ENCODE measurements around the gene ZNG1F. TPM values are rescaled to one million over a fixed set of nuclear protein-coding genes. Genes with fewer than 3 reads are reported as not detected.
"Not testable (repeated sequence)": the region's sequence is repeated elsewhere in the genome, so short reads cannot be mapped to it uniquely, and the experiment has no call there.

ZNG1F gene
- total and polyA plus RNA-seq, 9 of the 15 experiments (the other 6 are each of a cell fraction or from before 2014, with no cell fraction given), result 6.9 to 104 (median 32.2) TPM

DNA sequence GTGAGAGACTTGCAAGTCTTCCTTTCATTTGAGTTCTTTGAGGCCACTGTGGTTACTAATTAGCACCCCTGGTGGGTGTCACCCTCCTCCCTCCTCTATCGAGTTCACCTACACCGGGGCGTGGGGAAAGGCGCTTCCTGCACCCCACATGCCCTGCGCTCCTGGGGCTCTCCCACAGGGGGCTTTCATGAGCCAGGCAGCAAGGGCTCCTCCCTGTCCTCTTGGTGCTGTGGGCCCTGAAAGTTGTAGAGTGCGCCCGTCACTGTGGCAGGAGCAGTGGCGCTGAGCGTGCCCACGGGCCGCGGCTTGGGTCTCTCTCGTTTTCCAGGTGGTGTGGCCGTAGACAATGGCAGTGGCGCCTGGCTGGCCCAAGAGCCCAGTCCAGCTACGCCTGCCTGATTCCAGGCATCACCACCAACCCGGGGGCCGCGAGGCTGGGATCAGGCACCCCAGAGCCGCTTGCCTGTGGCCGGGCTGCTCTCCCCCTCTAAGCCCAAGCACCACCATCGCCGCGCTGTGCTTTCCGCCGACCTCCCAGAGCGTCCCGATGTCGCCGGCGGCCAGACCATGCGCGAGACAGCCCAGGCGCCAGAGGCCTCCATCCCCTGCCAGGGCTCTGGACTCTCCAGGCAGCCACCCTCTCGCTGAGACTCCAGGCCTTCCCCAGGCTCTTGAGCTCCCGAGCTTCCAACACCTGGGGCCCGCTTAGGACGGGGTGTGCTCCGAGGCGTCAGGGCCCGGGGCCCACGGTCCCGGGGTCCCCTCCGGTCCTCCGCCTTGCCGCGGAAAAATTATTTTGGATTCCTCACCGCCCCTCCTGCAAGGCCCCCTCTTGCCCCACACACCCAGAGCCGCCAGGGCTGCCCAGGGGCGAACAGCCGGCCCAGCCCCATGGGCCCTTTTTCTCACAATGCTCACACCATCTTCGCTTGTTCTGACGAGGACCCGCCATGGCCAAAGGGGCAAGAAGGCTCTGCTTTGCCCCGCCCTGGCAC, 46.0 kb upstream of the ZNG1F start:
- in situ Hi-C loops (cut with MboI); H3K4me1 ChIP-seq (replicated peaks in 1 of 2; ENCODE audit: control insufficient read depth in 2 of 2, insufficient read depth in 2 of 2, low read length in 2 of 2); H3K27me3 ChIP-seq (ENCODE audit: control insufficient read depth in 2 of 2, insufficient read depth in 2 of 2, low read length in 2 of 2); H4K20me1 ChIP-seq (replicated peaks; ENCODE audit: control insufficient read depth, insufficient read depth, low read length); FAIRE-seq; H3K27ac ChIP-seq (ENCODE audit: extremely low read depth, low read depth, low read length); H3K9ac ChIP-seq (ENCODE audit: insufficient read depth in 1 of 2, low read depth in 2 of 2, low read length in 2 of 2); H3K79me2 ChIP-seq (ENCODE audit: control insufficient read depth, insufficient read depth, low read length); CTCF ChIA-PET (ENCODE audit: low intra/inter-chr PET ratio); H3K4me2 ChIP-seq (ENCODE audit: insufficient read depth, low read length); intact Hi-C loops (cut with micrococcal nuclease); H3K4me3 ChIP-seq; H3K9me3 ChIP-seq (replicated peaks; ENCODE audit: control insufficient read depth, insufficient read depth, low read depth, low read length); H3K36me3 ChIP-seq (ENCODE audit: control insufficient read depth, insufficient read depth, low read length); DNase-seq (ENCODE audit: extremely low read depth in 1 of 4, low spot score in 3 of 4); H3K9me1 ChIP-seq (ENCODE audit: control insufficient read depth, insufficient read depth, low read length); POLR2A ChIA-PET; H2AFZ ChIP-seq (ENCODE audit: low read depth, low read length); BruUV-seq (replicated peaks): not testable (repeated sequence)
- peak; percentile 61; the same call in 2 of the 3 replicates for ATAC-seq
- WGBS (ENCODE audit: insufficient coverage, low coverage, missing lambda C conversion rate), result 3% methylated on average over 41 of the region's 55 CpGs

DNA sequence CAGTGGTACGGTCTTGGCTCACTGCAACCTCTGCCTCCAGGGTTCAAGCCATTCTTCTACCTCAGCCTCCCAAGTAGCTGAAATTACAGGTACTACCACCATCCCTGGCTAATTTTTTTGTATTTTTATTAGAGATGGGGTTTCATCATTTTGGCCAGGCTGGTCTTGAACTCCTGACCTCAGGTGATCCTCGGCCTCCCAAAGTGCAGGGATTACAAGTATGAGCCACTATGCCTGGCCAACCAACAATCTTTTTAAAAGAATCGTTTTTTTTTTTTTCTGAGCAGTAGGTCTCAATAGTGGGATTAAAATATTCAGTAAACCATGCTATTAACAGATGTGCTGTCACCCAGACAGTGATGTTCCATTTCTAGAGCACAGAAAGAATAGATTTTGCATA, 45.1 kb upstream of the ZNG1F start:
- H3K36me3 ChIP-seq (ENCODE audit: control insufficient read depth, insufficient read depth, low read length); H3K27ac ChIP-seq (ENCODE audit: extremely low read depth, low read depth, low read length); ATAC-seq; H3K9ac ChIP-seq (ENCODE audit: insufficient read depth in 1 of 2, low read depth in 2 of 2, low read length in 2 of 2); in situ Hi-C loops (cut with MboI); H3K79me2 ChIP-seq (ENCODE audit: control insufficient read depth, insufficient read depth, low read length); H3K4me3 ChIP-seq; H3K4me1 ChIP-seq (replicated peaks in 1 of 2; ENCODE audit: control insufficient read depth in 2 of 2, insufficient read depth in 2 of 2, low read length in 2 of 2); H3K9me1 ChIP-seq (ENCODE audit: control insufficient read depth, insufficient read depth, low read length); H3K4me2 ChIP-seq (ENCODE audit: insufficient read depth, low read length); H3K27me3 ChIP-seq (ENCODE audit: control insufficient read depth in 2 of 2, insufficient read depth in 2 of 2, low read length in 2 of 2); H4K20me1 ChIP-seq (replicated peaks; ENCODE audit: control insufficient read depth, insufficient read depth, low read length); DNase-seq (ENCODE audit: extremely low read depth in 1 of 4, low spot score in 3 of 4); H2AFZ ChIP-seq (ENCODE audit: low read depth, low read length); FAIRE-seq; CTCF ChIA-PET (ENCODE audit: low intra/inter-chr PET ratio); H3K9me3 ChIP-seq (replicated peaks; ENCODE audit: control insufficient read depth, insufficient read depth, low read depth, low read length); intact Hi-C loops (cut with micrococcal nuclease); POLR2A ChIA-PET: not testable (repeated sequence)
- WGBS (ENCODE audit: insufficient coverage, low coverage, missing lambda C conversion rate), result 0% methylated on average over 2 of the region's 3 CpGs
- BruUV-seq (replicated peaks), result TSS peak; percentile 86

DNA sequence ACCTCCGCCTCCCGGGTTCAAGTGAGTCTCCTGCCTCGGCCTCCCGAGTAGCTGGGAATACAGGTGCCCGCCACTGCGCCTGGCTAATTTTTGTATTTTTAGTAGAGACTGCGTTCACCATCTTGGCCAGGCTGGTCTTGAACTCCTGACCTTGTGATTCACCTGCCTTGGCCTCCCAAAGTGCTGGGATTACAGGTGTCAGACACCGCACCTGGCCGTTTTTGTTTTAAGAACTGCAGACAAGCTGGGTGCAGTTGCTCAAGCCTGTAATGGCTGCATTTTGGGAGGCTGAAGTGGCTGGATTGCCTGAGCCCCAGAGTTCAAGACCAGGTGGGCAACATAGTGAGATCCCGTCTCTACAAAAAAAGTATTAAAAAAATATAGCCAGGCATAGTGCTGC, 43.2 kb upstream of the ZNG1F start:
- DNase-seq (ENCODE audit: extremely low read depth in 1 of 4, low spot score in 3 of 4); H3K4me1 ChIP-seq (replicated peaks in 1 of 2; ENCODE audit: control insufficient read depth in 2 of 2, insufficient read depth in 2 of 2, low read length in 2 of 2); H3K9me1 ChIP-seq (ENCODE audit: control insufficient read depth, insufficient read depth, low read length); H3K27ac ChIP-seq (ENCODE audit: extremely low read depth, low read depth, low read length); H3K9ac ChIP-seq (ENCODE audit: insufficient read depth in 1 of 2, low read depth in 2 of 2, low read length in 2 of 2); FAIRE-seq; H4K20me1 ChIP-seq (replicated peaks; ENCODE audit: control insufficient read depth, insufficient read depth, low read length); H3K4me2 ChIP-seq (ENCODE audit: insufficient read depth, low read length); H2AFZ ChIP-seq (ENCODE audit: low read depth, low read length); in situ Hi-C loops (cut with MboI); H3K79me2 ChIP-seq (ENCODE audit: control insufficient read depth, insufficient read depth, low read length); POLR2A ChIA-PET; H3K27me3 ChIP-seq (ENCODE audit: control insufficient read depth in 2 of 2, insufficient read depth in 2 of 2, low read length in 2 of 2); intact Hi-C loops (cut with micrococcal nuclease); H3K9me3 ChIP-seq (replicated peaks; ENCODE audit: control insufficient read depth, insufficient read depth, low read depth, low read length); H3K4me3 ChIP-seq; BruUV-seq (replicated peaks); H3K36me3 ChIP-seq (ENCODE audit: control insufficient read depth, insufficient read depth, low read length); CTCF ChIA-PET (ENCODE audit: low intra/inter-chr PET ratio): not testable (repeated sequence)
- ATAC-seq, result peak; percentile 70
- WGBS (ENCODE audit: insufficient coverage, low coverage, missing lambda C conversion rate), result 5% methylated on average over 10 of the region's 10 CpGs

DNA sequence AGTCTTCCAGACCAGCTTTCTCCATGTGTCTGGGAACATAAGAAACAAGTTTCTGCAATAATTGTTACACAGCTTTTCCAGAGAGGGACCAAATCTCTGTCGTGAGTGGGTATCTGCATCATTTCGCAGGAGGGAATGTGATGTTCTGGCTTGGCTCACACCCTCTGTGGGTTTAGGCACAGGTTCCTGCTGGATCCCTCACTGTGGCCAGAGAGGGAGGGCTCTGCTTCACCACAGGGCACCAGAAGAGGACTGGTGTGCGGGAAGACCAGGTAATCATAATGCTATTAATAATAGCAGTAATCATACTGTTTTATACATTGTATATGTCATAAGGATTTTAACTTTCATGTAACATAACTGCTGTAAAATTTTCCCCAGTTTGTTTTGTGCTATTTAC, 41.3 kb upstream of the ZNG1F start:
- H3K27me3 ChIP-seq (ENCODE audit: control insufficient read depth in 2 of 2, insufficient read depth in 2 of 2, low read length in 2 of 2); H2AFZ ChIP-seq (ENCODE audit: low read depth, low read length); intact Hi-C loops (cut with micrococcal nuclease); H3K9ac ChIP-seq (ENCODE audit: insufficient read depth in 1 of 2, low read depth in 2 of 2, low read length in 2 of 2); CTCF ChIA-PET (ENCODE audit: low intra/inter-chr PET ratio); H3K9me3 ChIP-seq (replicated peaks; ENCODE audit: control insufficient read depth, insufficient read depth, low read depth, low read length); H4K20me1 ChIP-seq (replicated peaks; ENCODE audit: control insufficient read depth, insufficient read depth, low read length); H3K9me1 ChIP-seq (ENCODE audit: control insufficient read depth, insufficient read depth, low read length); H3K79me2 ChIP-seq (ENCODE audit: control insufficient read depth, insufficient read depth, low read length); in situ Hi-C loops (cut with MboI); H3K4me2 ChIP-seq (ENCODE audit: insufficient read depth, low read length); FAIRE-seq; H3K4me1 ChIP-seq (replicated peaks in 1 of 2; ENCODE audit: control insufficient read depth in 2 of 2, insufficient read depth in 2 of 2, low read length in 2 of 2); H3K27ac ChIP-seq (ENCODE audit: extremely low read depth, low read depth, low read length); H3K36me3 ChIP-seq (ENCODE audit: control insufficient read depth, insufficient read depth, low read length); POLR2A ChIA-PET; BruUV-seq (replicated peaks); H3K4me3 ChIP-seq: not testable (repeated sequence)
- ATAC-seq, result peak; percentile 57
- WGBS (ENCODE audit: insufficient coverage, low coverage, missing lambda C conversion rate), result 8% methylated on average over 3 of the region's 3 CpGs
- peak in 3 of 4 experiments; percentile 8 to 17 (median 13) for DNase-seq (ENCODE audit: extremely low read depth in 1 of 4, low spot score in 3 of 4)

All from K562 (cell line).